GM23248 (cell line): ENCODE data around the gene UPF2. TPM values are rescaled to one million over a fixed set of nuclear protein-coding genes. Genes with fewer than 3 reads are reported as not detected.

ENCODE experiments used
- DNase-seq: peaks from one replicate; pipeline ENCODE4 v3.0.0-alpha.2; 2015
- H2AFZ ChIP-seq: fragments of 200-600 bp; sonication (generic); 2 replicates; pipeline ENCODE4 v1.6.1; 2016; ENCODE audit warnings: antibody characterized with exemption
- H3F3A ChIP-seq: fragments of 200-600 bp; sonication (generic); 2 replicates; pipeline ENCODE4 v1.6.1; 2016; ENCODE audit warnings: mild to moderate bottlenecking, antibody characterized with exemption, mixed run types; ENCODE audit not compliant: insufficient read depth
- H3K27ac ChIP-seq: fragments of 200-600 bp; sonication (generic); 2 replicates; pipeline ENCODE4 v1.5.1; 2016; ENCODE audit warnings: mild to moderate bottlenecking
- H3K27me3 ChIP-seq: fragments of 200-600 bp; sonication (generic); replicated peaks from 2 replicates; pipeline ENCODE4 v1.6.1; 2016; ENCODE audit warnings: mild to moderate bottlenecking; ENCODE audit not compliant: insufficient read depth
- H3K36me3 ChIP-seq: fragments of 200-600 bp; sonication (generic); 2 replicates; pipeline ENCODE4 v1.6.1; 2016; ENCODE audit warnings: low read depth, mild to moderate bottlenecking
- H3K4me1 ChIP-seq: fragments of 200-600 bp; sonication (generic); 2 replicates; pipeline ENCODE4 v1.6.1; 2016; ENCODE audit warnings: mild to moderate bottlenecking; ENCODE audit not compliant: insufficient read depth
- H3K4me2 ChIP-seq: fragments of 200-600 bp; sonication (generic); one replicate; pipeline ENCODE4 v1.6.1; 2016; ENCODE audit warnings: mild to moderate bottlenecking; ENCODE audit not compliant: unreplicated experiment
- H3K4me3 ChIP-seq: fragments of 200-600 bp; sonication (generic); 2 replicates; pipeline ENCODE4 v1.5.1; 2016; ENCODE audit warnings: mild to moderate bottlenecking
- H3K79me2 ChIP-seq: fragments of 200-600 bp; sonication (generic); 2 replicates; pipeline ENCODE4 v1.6.1; 2016; ENCODE audit warnings: mild to moderate bottlenecking; ENCODE audit not compliant: insufficient read depth
- H3K9ac ChIP-seq: fragments of 200-600 bp; sonication (generic); 2 replicates; pipeline ENCODE4 v1.6.1; 2016; ENCODE audit warnings: mild to moderate bottlenecking
- H3K9me2 ChIP-seq: fragments of 200-600 bp; sonication (generic); 2 replicates; pipeline ENCODE4 v1.6.1; 2016; ENCODE audit warnings: mixed run types, mild to moderate bottlenecking, moderate library complexity; ENCODE audit not compliant: insufficient read depth
- H3K9me3 ChIP-seq: fragments of 200-600 bp; sonication (generic); one replicate; pipeline ENCODE4 v1.6.1; 2017; ENCODE audit warnings: low read depth
- H4K20me1 ChIP-seq: fragments of 200-600 bp; sonication (generic); 2 replicates; pipeline ENCODE4 v1.6.0; 2016; ENCODE audit not compliant: insufficient read depth
- EZH2 ChIP-seq: fragments of 200-600 bp; sonication (generic); IDR thresholded peaks from 2 replicates; pipeline ENCODE4 v1.6.1; 2018; ENCODE audit warnings: antibody characterized with exemption, mild to moderate bottlenecking; ENCODE audit not compliant: insufficient read depth, poor library complexity, severe bottlenecking
- EZH2phosphoT487 ChIP-seq: fragments of 200-600 bp; sonication (generic); IDR thresholded peaks from 2 replicates; pipeline ENCODE4 v1.6.1; 2018; ENCODE audit warnings: antibody characterized with exemption, moderate library complexity, mild to moderate bottlenecking, low read depth; ENCODE audit not compliant: insufficient read depth
- WGBS, 2 experiments: methylation state at CpG; one replicate each; pipeline ENCODE4 v1.1.6; 2015 to 2017; ENCODE audit warnings: low lambda C conversion rate in 2 of 2, low coverage in 1 of 2; ENCODE audit errors: missing lambda C conversion rate in 2 of 2; 5-methylcytosine and 5-hydroxymethylcytosine counted together
- in situ Hi-C: fragments of 300-500 bp; cut with MboI; formaldehyde crosslinking; loops from 2 replicates; pipeline ENCODE4 v1.15.0; 2020
- polyA plus RNA-seq: library from polyadenylated mRNA; unstranded; fragments of >200 nt; fragmentation: Nextera tagmentation; extraction: Ambion mirVana; gene quantifications from 2 replicates; pipeline ENCODE4 v1.2.1, GENCODE V29; 2016
- total RNA-seq: library from RNA; depleted of rRNA; stranded (reverse); fragments of >200 nt; shearing (Covaris generic); gene quantifications from 2 replicates; pipeline ENCODE4 v1.2.3, GENCODE V29; 2014

Gene UPF2
- total and polyA plus RNA-seq, 2 experiments from 2014 or later = 12.7 to 14.1 TPM

DNA sequence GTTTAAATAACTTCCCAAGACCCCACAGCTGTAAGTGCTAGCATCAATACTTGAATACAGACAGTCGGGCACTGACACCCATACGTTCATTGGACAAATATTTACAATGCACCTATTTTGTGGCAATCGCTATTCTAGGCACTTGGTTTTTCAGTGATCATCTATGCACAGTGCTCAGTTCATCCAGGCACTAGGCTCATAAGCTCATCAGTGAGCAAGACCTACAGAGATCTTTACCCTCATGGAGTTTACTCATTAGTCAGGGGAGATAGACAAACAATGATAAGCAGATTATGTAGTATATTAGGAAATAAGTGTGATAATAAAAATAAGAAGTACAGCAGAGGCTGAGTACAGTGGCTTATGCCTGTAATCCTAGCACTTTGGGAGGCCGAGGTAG is 18.5 kb upstream of the UPF2 start:
- no peaks in the 10 kb centered on the region for H3F3A ChIP-seq
- no peaks in the 10 kb centered on the region for H3K4me1 ChIP-seq
- no peaks in the 10 kb centered on the region for H3K9me2 ChIP-seq
- no peak overlapping the region for H3K4me2 ChIP-seq
- TF ChIP-seq EZH2 (no peak), EZH2phosphoT487 (no peak)
- no peak overlapping the region for H3K9ac ChIP-seq
- H4K20me1 ChIP-seq = no peaks in the 10 kb centered on the region
- in situ Hi-C loops = no loop called here
- H3K4me3 ChIP-seq = no peak overlapping the region
- no peaks in the 10 kb centered on the region for H3K9me3 ChIP-seq
- DNase-seq = no peak
- no peak overlapping the region for H2AFZ ChIP-seq
- WGBS, 2 experiments = 72 to 76% methylated on average over 4 of the region's 4 CpGs
- H3K36me3 ChIP-seq = no peaks in the 10 kb centered on the region
- H3K27me3 ChIP-seq = no peaks in the 10 kb centered on the region; the same call in 1 of the 2 replicates
- H3K27ac ChIP-seq = no peak overlapping the region
- H3K79me2 ChIP-seq = no peaks in the 10 kb centered on the region

DNA sequence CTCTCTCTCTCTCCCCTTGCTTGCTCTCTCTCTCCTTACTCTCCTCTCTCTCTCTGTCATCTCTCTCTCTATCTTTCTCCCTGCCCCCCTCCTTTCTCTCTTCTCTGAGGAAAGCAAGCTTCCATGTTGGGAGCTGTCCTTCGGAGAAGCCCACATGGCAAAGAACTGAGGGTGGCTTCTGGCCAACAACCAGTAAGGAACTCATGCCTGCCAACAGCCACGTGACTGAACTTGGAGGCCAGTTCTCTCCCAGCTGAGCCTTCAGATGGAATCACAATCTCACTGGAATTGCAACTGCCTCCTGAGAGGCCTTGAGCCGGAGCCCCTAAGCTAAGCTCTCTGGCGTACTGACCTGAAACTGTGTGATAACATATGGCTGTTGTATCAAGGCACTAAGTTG is 14.1 kb upstream of the UPF2 start:
- Histone ChIP-seq H3K9me2 (no peaks in the 10 kb centered on the region), H3K4me1 (no peaks in the 10 kb centered on the region), H3K27ac (no peak overlapping the region), H3K4me2 (no peak overlapping the region), H2AFZ (no peak overlapping the region), H3K4me3 (no peak overlapping the region), H3F3A (no peaks in the 10 kb centered on the region), H4K20me1 (no peaks in the 10 kb centered on the region), H3K79me2 (no peaks in the 10 kb centered on the region), H3K9ac (no peak overlapping the region), H3K27me3 (no peaks in the 10 kb centered on the region), H3K9me3 (no peaks in the 10 kb centered on the region), H3K36me3 (no peaks in the 10 kb centered on the region)
- in situ Hi-C loops = no loop called here
- WGBS, 2 experiments = 44 to 46% methylated on average over 4 of the region's 4 CpGs
- no peak for DNase-seq
- no peak for TF ChIP-seq EZH2
- TF ChIP-seq EZH2phosphoT487 = no peak

DNA sequence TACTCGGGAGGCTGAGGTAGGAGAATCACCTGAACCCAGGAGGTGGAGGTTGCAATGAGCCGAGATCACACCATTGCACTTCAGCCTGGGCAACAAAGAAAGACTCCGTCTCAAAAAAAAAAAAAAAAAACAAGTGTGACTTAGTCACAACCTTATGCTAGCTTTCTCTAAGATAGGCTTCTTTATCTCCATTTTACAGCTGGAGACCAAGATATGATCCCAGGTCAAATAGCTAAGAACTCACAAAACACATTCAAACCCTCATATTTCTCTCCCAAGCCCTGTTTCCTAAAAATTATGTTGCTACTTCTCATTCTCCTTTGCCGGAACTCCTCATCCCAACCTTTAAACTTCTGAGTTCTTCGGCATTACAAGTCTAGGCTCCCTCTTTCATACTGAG is 13.1 kb upstream of the UPF2 start:
- Histone ChIP-seq H2AFZ (no peak overlapping the region), H3K79me2 (no peaks in the 10 kb centered on the region), H3K4me3 (no peak overlapping the region), H3K9ac (no peak overlapping the region), H3K27ac (no peak overlapping the region), H3K4me2 (no peak overlapping the region), H3K4me1 (no peaks in the 10 kb centered on the region), H4K20me1 (no peaks in the 10 kb centered on the region), H3K9me2 (no peaks in the 10 kb centered on the region), H3K27me3 (no peaks in the 10 kb centered on the region), H3K36me3 (no peaks in the 10 kb centered on the region), H3K9me3 (no peaks in the 10 kb centered on the region), H3F3A (no peaks in the 10 kb centered on the region)
- DNase-seq = no peak
- no peak for TF ChIP-seq EZH2
- TF ChIP-seq EZH2phosphoT487 = no peak
- WGBS, 2 experiments = 81 to 90% methylated on average over 5 of the region's 5 CpGs
- in situ Hi-C loops = no loop called here

DNA sequence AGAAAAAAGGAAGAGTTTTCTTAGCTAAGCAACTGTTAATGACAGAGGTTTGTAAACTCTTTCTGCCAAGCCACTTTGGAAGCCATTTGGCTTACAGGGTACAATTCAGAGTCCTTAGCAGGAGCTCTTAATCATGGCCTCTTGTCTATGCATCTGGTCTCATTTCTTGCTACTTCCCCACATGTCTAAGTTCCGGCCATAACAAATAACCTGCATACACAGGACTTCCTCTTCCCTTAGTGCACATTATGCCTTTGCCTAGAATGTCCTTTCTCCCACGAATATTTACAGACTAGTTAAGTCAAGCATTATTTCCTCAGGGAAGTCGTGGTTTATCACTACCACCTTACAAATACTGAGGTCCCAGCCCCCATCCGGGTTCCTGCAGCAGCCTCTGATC is 8.6 kb upstream of the UPF2 start:
- H3K27me3 ChIP-seq = no peaks in the 10 kb centered on the region
- no peak overlapping the region for H3K4me2 ChIP-seq
- no peak for DNase-seq
- in situ Hi-C loops = no loop called here
- no peaks in the 10 kb centered on the region for H3K79me2 ChIP-seq
- H3K36me3 ChIP-seq = no peaks in the 10 kb centered on the region
- H2AFZ ChIP-seq = peak overlapping the region; percentile 29; the same call in 1 of the 2 replicates
- no peaks in the 10 kb centered on the region for H3F3A ChIP-seq
- H3K9me3 ChIP-seq = no peaks in the 10 kb centered on the region
- no peaks in the 10 kb centered on the region for H3K4me1 ChIP-seq
- TF ChIP-seq EZH2 (no peak), EZH2phosphoT487 (no peak)
- no peak overlapping the region for H3K27ac ChIP-seq
- H3K4me3 ChIP-seq = no peak overlapping the region
- no peak overlapping the region for H3K9ac ChIP-seq
- no peaks in the 10 kb centered on the region for H3K9me2 ChIP-seq
- WGBS, 2 experiments = 49 to 55% methylated on average over 4 of the region's 4 CpGs
- no peaks in the 10 kb centered on the region for H4K20me1 ChIP-seq

DNA sequence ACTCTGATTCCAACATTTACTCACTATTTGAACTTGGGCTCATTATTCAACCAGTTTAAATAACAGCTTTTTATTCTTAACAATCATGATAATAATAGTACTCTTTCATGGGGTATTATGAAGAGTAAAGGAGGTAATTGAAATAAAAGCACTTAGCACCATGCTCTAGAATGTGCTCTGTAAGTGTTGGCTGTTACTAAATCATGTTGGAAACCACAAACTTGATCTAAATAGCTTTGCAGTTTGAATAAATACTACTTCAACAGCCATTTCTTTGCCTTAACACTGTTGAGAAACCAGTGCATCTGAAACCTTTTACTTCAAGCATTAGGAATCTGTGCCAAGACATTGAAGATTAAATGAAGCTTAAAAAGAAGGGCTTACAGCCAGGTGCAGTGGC is 7.9 kb upstream of the UPF2 start:
- Histone ChIP-seq H2AFZ (peak overlapping the region; percentile 29; the same call in 1 of the 2 replicates), H3K9me2 (no peaks in the 10 kb centered on the region), H3K4me3 (no peak overlapping the region), H3K27ac (no peak overlapping the region), H3K36me3 (no peaks in the 10 kb centered on the region), H4K20me1 (no peaks in the 10 kb centered on the region), H3F3A (no peaks in the 10 kb centered on the region), H3K4me1 (no peaks in the 10 kb centered on the region), H3K9ac (no peak overlapping the region), H3K79me2 (no peaks in the 10 kb centered on the region), H3K4me2 (no peak overlapping the region), H3K9me3 (no peaks in the 10 kb centered on the region), H3K27me3 (no peaks in the 10 kb centered on the region)
- TF ChIP-seq EZH2 (no peak), EZH2phosphoT487 (no peak)
- in situ Hi-C loops = no loop called here
- DNase-seq = no peak
